Endothelial cell (in vitro differentiated cells): ENCODE data around the gene FBXO34. TPM values are rescaled to one million over a fixed set of nuclear protein-coding genes. Genes with fewer than 3 reads are reported as not detected.

Source experiments
- DNase-seq: peaks from one replicate; pipeline ENCODE4 v3.0.0; 2021; ENCODE audit warnings: low spot score
- H3K27ac Mint-ChIP-seq: one replicate; pipeline ENCODE4 v1.8.0; 2021; ENCODE audit warnings: mixed read lengths, inconsistent platforms; ENCODE audit not compliant: unreplicated experiment
- H3K27me3 Mint-ChIP-seq: one replicate; pipeline ENCODE4 v1.8.0; 2021; ENCODE audit warnings: mild to moderate bottlenecking, moderate library complexity, mixed read lengths, inconsistent platforms; ENCODE audit not compliant: unreplicated experiment
- H3K36me3 Mint-ChIP-seq: one replicate; pipeline ENCODE4 v1.8.0; 2021; ENCODE audit warnings: mild to moderate bottlenecking, low read depth, mixed read lengths, inconsistent platforms; ENCODE audit not compliant: unreplicated experiment
- H3K4me1 Mint-ChIP-seq: one replicate; pipeline ENCODE4 v1.8.0; 2021; ENCODE audit warnings: mild to moderate bottlenecking, mixed read lengths, inconsistent platforms; ENCODE audit not compliant: unreplicated experiment
- H3K4me3 Mint-ChIP-seq: one replicate; pipeline ENCODE4 v1.8.0; 2021; ENCODE audit warnings: mild to moderate bottlenecking, mixed read lengths, inconsistent platforms; ENCODE audit not compliant: unreplicated experiment
- H3K9me3 Mint-ChIP-seq: one replicate; pipeline ENCODE4 v1.8.0; 2021; ENCODE audit warnings: mixed read lengths, inconsistent platforms; ENCODE audit not compliant: unreplicated experiment
- total RNA-seq: library from RNA; stranded (reverse); fragmentation: NEBNext Ultra II Directional; extraction: Animal tissue kit (Norgen Biotek cat#: 25700); gene quantifications from one replicate; pipeline ENCODE4 v1.2.1, GENCODE V29; 2021; ENCODE audit not compliant: unreplicated experiment
- TF ChIP-seq, protein P1 (sequence below): fragments of 200-600 bp; sonication (generic); IDR thresholded peaks from one replicate; pipeline ENCODE4 v1.5.0; 2021; ENCODE audit warnings: antibody characterized with exemption; ENCODE audit not compliant: unreplicated experiment

Gene FBXO34
- total RNA-seq, 1 donor from 2014 or later: 14.2 TPM

DNA sequence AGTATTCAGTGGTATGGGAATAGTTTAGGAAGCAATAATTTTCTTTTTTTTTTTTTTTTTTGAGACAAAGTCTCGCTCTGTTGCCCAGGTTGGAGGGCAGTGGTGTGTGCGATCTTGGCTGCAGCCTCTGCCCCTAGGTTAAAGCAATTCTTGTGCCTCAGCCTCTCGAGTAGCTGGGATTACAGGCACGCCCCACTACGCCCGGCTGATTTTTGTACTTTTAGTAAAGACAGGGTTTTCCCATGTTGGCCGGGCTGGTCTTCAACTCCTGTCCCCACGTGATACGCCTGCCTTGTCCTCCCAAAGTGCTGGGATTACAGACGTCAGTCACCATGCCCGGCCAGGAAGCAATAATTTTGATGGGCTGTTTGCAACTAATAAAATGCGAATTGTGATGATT, 78.3 kb downstream of the FBXO34 start:
- TF ChIP-seq, protein P1, sequence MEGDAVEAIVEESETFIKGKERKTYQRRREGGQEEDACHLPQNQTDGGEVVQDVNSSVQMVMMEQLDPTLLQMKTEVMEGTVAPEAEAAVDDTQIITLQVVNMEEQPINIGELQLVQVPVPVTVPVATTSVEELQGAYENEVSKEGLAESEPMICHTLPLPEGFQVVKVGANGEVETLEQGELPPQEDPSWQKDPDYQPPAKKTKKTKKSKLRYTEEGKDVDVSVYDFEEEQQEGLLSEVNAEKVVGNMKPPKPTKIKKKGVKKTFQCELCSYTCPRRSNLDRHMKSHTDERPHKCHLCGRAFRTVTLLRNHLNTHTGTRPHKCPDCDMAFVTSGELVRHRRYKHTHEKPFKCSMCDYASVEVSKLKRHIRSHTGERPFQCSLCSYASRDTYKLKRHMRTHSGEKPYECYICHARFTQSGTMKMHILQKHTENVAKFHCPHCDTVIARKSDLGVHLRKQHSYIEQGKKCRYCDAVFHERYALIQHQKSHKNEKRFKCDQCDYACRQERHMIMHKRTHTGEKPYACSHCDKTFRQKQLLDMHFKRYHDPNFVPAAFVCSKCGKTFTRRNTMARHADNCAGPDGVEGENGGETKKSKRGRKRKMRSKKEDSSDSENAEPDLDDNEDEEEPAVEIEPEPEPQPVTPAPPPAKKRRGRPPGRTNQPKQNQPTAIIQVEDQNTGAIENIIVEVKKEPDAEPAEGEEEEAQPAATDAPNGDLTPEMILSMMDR: no peak
- DNase-seq: no peak
- H3K27ac Mint-ChIP-seq: no peak overlapping the region
- H3K4me3 Mint-ChIP-seq: no peak overlapping the region
- H3K4me1 Mint-ChIP-seq: no peaks in the 10 kb centered on the region
- no peaks in the 10 kb centered on the region for H3K27me3 Mint-ChIP-seq
- H3K36me3 Mint-ChIP-seq: peaks cover 13% of the 10 kb centered on the region
- H3K9me3 Mint-ChIP-seq: no peaks in the 10 kb centered on the region

DNA sequence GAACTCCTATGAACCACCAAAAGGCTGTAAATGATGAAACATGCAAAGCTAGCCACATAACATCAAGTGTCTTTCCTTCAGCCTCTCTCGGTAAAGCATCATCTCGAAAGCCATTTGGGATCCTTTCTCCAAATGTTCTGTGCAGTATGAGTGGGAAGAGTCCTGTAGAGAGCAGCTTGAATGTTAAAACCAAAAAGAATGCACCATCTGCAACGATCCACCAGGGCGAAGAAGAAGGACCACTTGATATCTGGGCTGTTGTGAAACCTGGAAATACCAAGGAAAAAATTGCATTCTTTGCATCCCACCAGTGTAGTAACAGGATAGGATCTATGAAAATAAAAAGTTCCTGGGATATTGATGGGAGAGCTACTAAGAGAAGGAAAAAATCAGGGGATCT, 79.2 kb downstream of the FBXO34 start:
- peaks cover 3% of the 10 kb centered on the region for H3K27me3 Mint-ChIP-seq
- TF ChIP-seq, protein P1: no peak
- no peak overlapping the region for H3K4me3 Mint-ChIP-seq
- no peak overlapping the region for H3K27ac Mint-ChIP-seq
- H3K9me3 Mint-ChIP-seq: no peaks in the 10 kb centered on the region
- peaks cover 15% of the 10 kb centered on the region for H3K36me3 Mint-ChIP-seq
- no peak for DNase-seq
- no peaks in the 10 kb centered on the region for H3K4me1 Mint-ChIP-seq

DNA sequence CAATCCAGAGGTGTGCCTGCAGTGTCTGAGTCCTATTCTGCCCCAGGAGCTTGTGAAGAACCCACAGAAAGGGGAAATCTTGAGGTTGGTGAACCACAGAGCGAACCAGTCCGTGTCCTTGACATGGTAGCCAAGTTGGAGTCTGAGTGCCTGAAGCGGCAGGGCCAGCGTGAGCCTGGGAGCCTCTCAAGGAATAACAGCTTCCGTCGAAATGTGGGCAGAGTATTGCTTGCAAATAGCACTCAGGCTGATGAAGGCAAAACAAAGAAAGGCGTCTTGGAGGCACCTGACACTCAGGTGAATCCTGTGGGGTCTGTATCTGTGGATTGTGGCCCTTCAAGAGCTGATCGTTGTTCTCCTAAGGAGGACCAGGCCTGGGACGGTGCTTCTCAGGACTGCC, 79.9 kb downstream of the FBXO34 start:
- Mint-ChIP-seq H3K27me3 (peaks cover 3% of the 10 kb centered on the region), H3K36me3 (peaks cover 15% of the 10 kb centered on the region), H3K4me3 (no peak overlapping the region), H3K27ac (no peak overlapping the region), H3K9me3 (no peaks in the 10 kb centered on the region), H3K4me1 (no peaks in the 10 kb centered on the region)
- no peak for DNase-seq
- TF ChIP-seq, protein P1: no peak

DNA sequence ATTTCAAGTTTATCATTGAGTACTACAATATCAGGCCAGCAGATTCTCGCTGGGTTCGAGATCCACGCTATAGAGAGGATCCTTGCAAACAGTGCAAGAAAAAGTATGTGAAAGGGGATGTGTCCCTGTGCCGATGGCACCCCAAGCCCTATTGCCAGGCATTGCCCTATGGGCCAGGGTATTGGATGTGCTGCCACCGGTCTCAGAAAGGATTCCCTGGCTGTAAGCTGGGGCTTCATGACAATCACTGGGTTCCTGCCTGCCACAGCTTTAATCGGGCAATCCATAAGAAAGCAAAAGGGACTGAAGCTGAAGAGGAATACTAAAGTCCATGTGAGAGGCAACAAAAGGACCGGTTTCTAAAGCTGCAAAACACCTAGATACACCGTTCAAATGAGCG, 81.0 kb downstream of the FBXO34 start:
- TF ChIP-seq, protein P1: no peak
- H3K9me3 Mint-ChIP-seq: no peaks in the 10 kb centered on the region
- H3K27me3 Mint-ChIP-seq: peaks cover 3% of the 10 kb centered on the region
- no peak overlapping the region for H3K27ac Mint-ChIP-seq
- peaks cover 15% of the 10 kb centered on the region for H3K36me3 Mint-ChIP-seq
- no peak overlapping the region for H3K4me3 Mint-ChIP-seq
- no peaks in the 10 kb centered on the region for H3K4me1 Mint-ChIP-seq
- no peak for DNase-seq

DNA sequence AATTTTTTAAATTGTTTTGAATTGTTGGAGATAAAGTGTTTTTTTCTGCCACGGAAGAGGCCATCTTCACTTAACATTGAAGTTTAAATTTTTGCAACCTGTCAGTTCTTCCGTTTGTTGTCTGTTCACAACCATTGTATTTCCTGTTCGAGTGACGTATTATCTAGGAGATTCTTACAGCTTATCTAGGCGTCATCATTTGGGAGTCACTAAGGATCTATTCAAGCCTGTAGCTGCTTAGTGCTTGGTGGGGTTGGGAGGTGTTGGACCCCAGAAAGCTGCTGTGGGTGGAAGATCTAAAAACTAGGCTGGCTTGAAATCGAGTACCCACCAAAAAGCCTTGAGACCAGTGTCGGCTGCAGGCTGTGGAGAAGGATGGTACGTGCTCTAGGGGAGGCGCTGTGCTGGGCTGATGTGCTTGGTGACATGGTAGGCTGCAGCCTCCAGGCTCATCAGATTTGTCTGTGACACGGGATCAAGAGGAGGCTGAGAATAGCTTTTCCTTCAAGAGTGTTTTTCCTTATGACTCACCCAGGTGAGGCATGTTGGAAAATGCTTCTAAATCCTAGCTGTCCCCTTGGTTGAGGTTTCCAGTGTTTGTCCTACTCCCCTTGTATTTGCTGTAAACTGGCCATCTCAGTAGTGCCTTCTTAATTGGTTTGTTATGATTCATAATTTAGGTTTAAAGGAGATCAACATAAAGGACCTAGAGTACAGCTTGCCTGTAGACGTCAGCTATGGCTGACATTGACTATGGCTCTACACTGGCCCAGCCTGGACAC, 82.7 kb downstream of the FBXO34 start:
- TF ChIP-seq, protein P1: no peak
- Mint-ChIP-seq H3K27me3 (peaks cover 3% of the 10 kb centered on the region), H3K9me3 (no peaks in the 10 kb centered on the region), H3K27ac (no peak overlapping the region), H3K4me1 (no peaks in the 10 kb centered on the region), H3K36me3 (peaks cover 15% of the 10 kb centered on the region), H3K4me3 (no peak overlapping the region)
- no peak for DNase-seq
